Stomach (tissue), 9 donors: ENCODE data around the gene MACROD1. TPM values are rescaled to one million over a fixed set of nuclear protein-coding genes. Genes with fewer than 3 reads are reported as not detected.

Experiments
- DNase-seq, 2 donors: peaks; one replicate each; pipeline versions ENCODE4 v3.0.0 to v3.0.0-alpha.2; 2013 to 2019
- H3K27ac ChIP-seq, 5 donors: fragments of 200-600 bp in 4 of 5; sonication (generic) in 4 of 5; one replicate each; pipeline ENCODE4 v1.5.1; 2013 to 2019; ENCODE audit warnings: mild to moderate bottlenecking in 1 of 5, moderate library complexity in 1 of 5
- H3K27me3 ChIP-seq, 3 donors: fragments of 200-600 bp; sonication (generic); one replicate each; pipeline ENCODE4 v1.5.1; 2017 to 2019; ENCODE audit warnings: mixed run types in 1 of 3
- H3K36me3 ChIP-seq, 4 donors: fragments of 200-600 bp; sonication (generic); 1 replicate in 3 of 4; 2 replicates in 1 of 4; pipeline ENCODE4 v1.5.1; 2016 to 2019
- H3K4me1 ChIP-seq, 4 donors: fragments of 200-600 bp; sonication (generic); one replicate each; pipeline ENCODE4 v1.5.1; 2016 to 2019
- H3K4me3 ChIP-seq, 4 donors: fragments of 200-600 bp; sonication (generic) in 3 of 4; one replicate each; pipeline ENCODE4 v1.5.1; 2016 to 2019; ENCODE audit warnings: mild to moderate bottlenecking in 1 of 4
- H3K9me3 ChIP-seq, 4 donors: fragments of 200-600 bp; sonication (generic); one replicate each; pipeline ENCODE4 v1.5.1; 2016 to 2019
- EP300 ChIP-seq: sonication (generic); formaldehyde crosslinking; IDR thresholded peaks from one replicate; pipeline ENCODE4 v1.6.1; 2017; ENCODE audit warnings: antibody characterized with exemption
- POLR2A ChIP-seq, 4 donors: fragments of 450-650 bp; IDR thresholded peaks; one replicate each; pipeline ENCODE4 v1.6.1; 2016; ENCODE audit warnings: antibody characterized with exemption in 4 of 4, control low read depth in 2 of 4, mild to moderate bottlenecking in 1 of 4, moderate library complexity in 1 of 4
- POLR2AphosphoS5 ChIP-seq, 3 donors: sonication (generic); formaldehyde crosslinking; IDR thresholded peaks; one replicate each; pipeline ENCODE4 v1.6.1; 2016; ENCODE audit warnings: antibody characterized with exemption in 3 of 3
- WGBS, 5 donors: extraction: QIAGEN DNeasy Blood & Tissue Kit in 3 of 5; methylation state at CpG; one replicate each; pipeline versions ENCODE4 v1.1.5 to v1.1.7; 2013 to 2018; 5-methylcytosine and 5-hydroxymethylcytosine counted together
- intact Hi-C: fragments of 100-400 bp; cut with DNase I; formaldehyde crosslinking; loops from one replicate; pipeline ENCODE4 v1.15.1; 2023; ENCODE audit warnings: low total_unique reads
- polyA plus RNA-seq, 3 donors: library from polyadenylated mRNA; stranded (reverse); fragments of 200-250 nt; gene quantifications; one replicate each; pipeline ENCODE4 v1.2.3, GENCODE V29; 2013
- total RNA-seq, 5 donors: library from RNA; depleted of rRNA; stranded (reverse); fragments of >200 nt; gene quantifications; one replicate each; pipeline versions ENCODE4 v1.1.0 to v1.2.3, GENCODE V29; 2014 to 2016
- TF ChIP-seq, protein P1 (sequence below), 7 experiments: fragments of 450-650 bp in 4 of 7; fragments of 200-600 bp in 3 of 7; sonication (generic) in 3 of 7; IDR thresholded peaks; one replicate each; pipeline ENCODE4 v1.5.1; 2016 to 2019; ENCODE audit warnings: antibody characterized with exemption in 7 of 7, control low read depth in 2 of 7, mild to moderate bottlenecking in 1 of 7
- donor health status: healthy with polysubstance abuse.
- donor health status: Bipolar disorder and iron deficiency.
- donor health status: healthy.

Gene MACROD1
- total and polyA plus RNA-seq, 8 donors, result 18.0 to 283 (median 47.4) TPM

DNA sequence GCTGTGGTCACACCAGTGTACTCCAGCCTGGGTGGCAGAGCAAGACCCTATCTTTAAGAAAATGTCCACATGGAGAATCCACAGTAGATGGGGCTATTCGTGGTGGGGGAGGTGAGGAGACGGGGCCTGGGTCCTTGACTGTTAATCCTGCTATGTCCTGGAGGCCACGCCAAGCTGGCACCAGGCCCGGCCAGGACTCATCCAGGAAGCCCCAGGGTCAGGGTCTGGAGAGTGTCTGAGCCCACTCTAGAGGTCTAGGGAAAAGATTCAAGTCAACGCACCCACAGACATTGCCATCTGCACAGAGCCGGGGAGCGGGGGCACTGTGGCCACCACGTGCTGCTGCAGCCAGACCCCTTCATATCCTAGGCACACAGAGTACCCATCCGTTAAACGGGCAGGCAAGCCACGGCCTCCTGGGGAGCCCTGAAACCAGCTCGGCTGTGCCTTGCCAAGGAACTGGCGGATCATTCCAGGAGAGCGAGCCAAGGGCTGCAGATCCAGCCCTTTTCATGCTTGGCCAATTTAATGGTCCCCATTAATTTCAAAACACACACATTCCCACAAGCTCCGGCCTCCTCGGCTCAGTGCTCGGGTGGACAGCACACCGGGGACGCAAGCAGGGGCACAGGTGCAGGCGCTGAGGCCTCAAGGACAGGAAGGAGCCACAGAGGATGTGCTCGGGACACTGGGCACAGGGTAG is 24.7 kb downstream of the MACROD1 start:
- Histone ChIP-seq H3K4me3 (no peak overlapping the region), H3K4me1 (peaks cover 0 to 14% (median 4%) of the 10 kb centered on the region in 4 donors), H3K9me3 (no peaks in the 10 kb centered on the region), H3K27me3 (no peaks in the 10 kb centered on the region), H3K36me3 (no peaks in the 10 kb centered on the region), H3K27ac (no peak overlapping the region)
- 76 to 87% (median 82%) methylated on average over 15 to 21 of the region's 21 CpGs for WGBS, 5 donors
- intact Hi-C loops, result no loop called here
- no peak for DNase-seq
- TF ChIP-seq, protein P1, sequence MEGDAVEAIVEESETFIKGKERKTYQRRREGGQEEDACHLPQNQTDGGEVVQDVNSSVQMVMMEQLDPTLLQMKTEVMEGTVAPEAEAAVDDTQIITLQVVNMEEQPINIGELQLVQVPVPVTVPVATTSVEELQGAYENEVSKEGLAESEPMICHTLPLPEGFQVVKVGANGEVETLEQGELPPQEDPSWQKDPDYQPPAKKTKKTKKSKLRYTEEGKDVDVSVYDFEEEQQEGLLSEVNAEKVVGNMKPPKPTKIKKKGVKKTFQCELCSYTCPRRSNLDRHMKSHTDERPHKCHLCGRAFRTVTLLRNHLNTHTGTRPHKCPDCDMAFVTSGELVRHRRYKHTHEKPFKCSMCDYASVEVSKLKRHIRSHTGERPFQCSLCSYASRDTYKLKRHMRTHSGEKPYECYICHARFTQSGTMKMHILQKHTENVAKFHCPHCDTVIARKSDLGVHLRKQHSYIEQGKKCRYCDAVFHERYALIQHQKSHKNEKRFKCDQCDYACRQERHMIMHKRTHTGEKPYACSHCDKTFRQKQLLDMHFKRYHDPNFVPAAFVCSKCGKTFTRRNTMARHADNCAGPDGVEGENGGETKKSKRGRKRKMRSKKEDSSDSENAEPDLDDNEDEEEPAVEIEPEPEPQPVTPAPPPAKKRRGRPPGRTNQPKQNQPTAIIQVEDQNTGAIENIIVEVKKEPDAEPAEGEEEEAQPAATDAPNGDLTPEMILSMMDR (IDR thresholded peaks at IDR 0.05), result no peak
- TF ChIP-seq EP300, result no peak
- TF ChIP-seq POLR2A (IDR thresholded peaks at IDR 0.05), result no peak
- TF ChIP-seq POLR2AphosphoS5 (IDR thresholded peaks at IDR 0.05), result no peak

DNA sequence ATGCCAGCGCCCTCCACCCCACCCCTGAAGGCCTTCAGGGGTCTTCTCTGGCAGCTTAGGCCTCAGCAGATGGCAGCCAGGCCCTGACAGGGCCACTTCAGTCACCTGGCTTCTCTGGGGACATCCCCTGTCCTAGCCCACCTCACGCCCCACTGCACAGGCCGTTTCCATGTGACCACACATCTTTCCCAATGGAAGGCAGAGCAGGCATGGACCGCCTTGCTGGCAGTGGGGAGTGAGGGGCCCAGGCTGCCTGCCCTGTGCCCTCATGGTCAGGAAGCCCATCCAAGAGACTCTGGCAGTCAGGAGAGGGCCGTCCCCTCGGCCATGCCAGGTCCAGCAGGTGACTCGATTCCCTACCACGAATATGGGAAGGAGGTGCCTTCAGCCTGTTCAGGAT is 25.8 kb downstream of the MACROD1 start:
- intact Hi-C loops, result no loop called here
- no peak for TF ChIP-seq EP300
- TF ChIP-seq, protein P1 (IDR thresholded peaks at IDR 0.05), result no peak
- no peak overlapping the region for H3K27ac ChIP-seq
- H3K4me3 ChIP-seq, result no peak overlapping the region
- no peaks in the 10 kb centered on the region for H3K9me3 ChIP-seq
- WGBS, 5 donors, result 85 to 96% (median 89%) methylated on average over 8 of the region's 8 CpGs
- H3K4me1 ChIP-seq, result peaks cover 0 to 9% (median 4%) of the 10 kb centered on the region in 4 donors
- no peaks in the 10 kb centered on the region for H3K27me3 ChIP-seq
- H3K36me3 ChIP-seq, result no peaks in the 10 kb centered on the region
- DNase-seq, result no peak

DNA sequence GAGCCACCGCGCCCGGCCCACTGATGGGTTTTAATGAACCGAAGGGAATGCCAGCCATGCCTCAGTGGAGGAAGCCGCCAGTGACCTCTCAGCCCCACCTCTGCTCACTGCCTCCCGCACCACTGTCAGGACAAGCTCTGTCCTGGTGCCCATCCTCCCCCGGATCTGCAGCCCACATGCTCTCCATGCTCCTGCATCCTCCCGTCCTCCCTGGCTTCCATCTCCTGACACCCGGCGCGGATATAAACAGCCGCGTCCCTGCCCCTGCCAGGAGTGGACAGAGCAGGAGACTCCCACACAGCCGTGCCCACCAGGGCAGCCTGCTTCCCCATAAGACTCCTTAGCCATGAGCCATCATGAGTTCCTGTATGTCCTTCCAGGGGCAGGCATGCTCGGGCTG is 26.9 kb downstream of the MACROD1 start:
- TF ChIP-seq POLR2A (IDR thresholded peaks at IDR 0.05) (no peak), POLR2AphosphoS5 (IDR thresholded peaks at IDR 0.05) (no peak), EP300 (no peak)
- TF ChIP-seq, protein P1 (IDR thresholded peaks at IDR 0.05), result no peak
- 84 to 93% (median 89%) methylated on average over 14 to 15 of the region's 15 CpGs for WGBS, 5 donors
- Histone ChIP-seq H3K36me3 (no peaks in the 10 kb centered on the region), H3K9me3 (no peaks in the 10 kb centered on the region), H3K27ac (no peak overlapping the region), H3K4me1 (peaks cover 0 to 9% (median 4%) of the 10 kb centered on the region in 4 donors), H3K4me3 (no peak overlapping the region), H3K27me3 (no peaks in the 10 kb centered on the region)
- no peak for DNase-seq
- intact Hi-C loops, result no loop called here

DNA sequence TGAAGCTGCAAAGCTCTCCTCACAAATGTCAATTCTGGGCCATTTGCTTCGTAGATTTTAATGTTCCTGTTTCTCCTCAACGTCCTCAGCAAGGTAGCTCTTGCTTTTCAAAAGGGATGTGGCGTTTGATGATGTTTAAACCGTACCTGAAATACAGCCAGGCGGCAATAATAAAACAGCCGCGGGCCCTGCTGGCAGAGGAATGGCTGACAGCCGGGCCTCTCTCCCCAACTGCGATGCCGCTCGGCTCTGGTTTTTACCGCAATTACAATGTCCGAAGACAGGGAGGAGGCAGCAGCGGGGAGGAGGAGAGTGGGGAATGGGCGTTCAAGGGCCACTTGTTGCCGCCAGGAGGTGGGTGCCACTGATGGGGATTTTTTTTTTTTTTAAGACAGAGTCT is 27.5 kb downstream of the MACROD1 start:
- no peaks in the 10 kb centered on the region for H3K36me3 ChIP-seq
- intact Hi-C loops, result no loop called here
- DNase-seq, result no peak
- H3K27me3 ChIP-seq, result no peaks in the 10 kb centered on the region
- H3K9me3 ChIP-seq, result no peaks in the 10 kb centered on the region
- no peak overlapping the region for H3K4me3 ChIP-seq
- no peak overlapping the region for H3K27ac ChIP-seq
- H3K4me1 ChIP-seq, result peaks cover 0 to 9% (median 4%) of the 10 kb centered on the region in 4 donors
- TF ChIP-seq, protein P1 (IDR thresholded peaks at IDR 0.05), result no peak
- TF ChIP-seq EP300 (no peak), POLR2A (IDR thresholded peaks at IDR 0.05) (no peak), POLR2AphosphoS5 (IDR thresholded peaks at IDR 0.05) (no peak)
- 80 to 92% (median 89%) methylated on average over 16 of the region's 16 CpGs for WGBS, 5 donors
